H1 (cell line): ENCODE data around the gene KLHL40. TPM values are rescaled to one million over a fixed set of nuclear protein-coding genes. Genes with fewer than 3 reads are reported as not detected.
A peak's percentile ranks its signal among the peaks of the same experiment; 100 is the strongest.

ENCODE experiments used
- CTCF ChIA-PET: fragments of 300-600 bp; sonication (Branson Sonifier 250); formaldehyde crosslinking; loops from one replicate; lab custom pipeline; 2021; ENCODE audit not compliant: partially characterized antibody; lab: Charles Lee
- POLR2A ChIA-PET: fragments of 300-600 bp; sonication (Branson Sonifier 250); formaldehyde crosslinking; loops from one replicate; lab custom pipeline; 2021; ENCODE audit warnings: inconsistent platforms; ENCODE audit not compliant: partially characterized antibody; lab: Charles Lee
- DNase-seq, 2 experiments: peaks; one replicate each; pipeline versions ENCODE4 v3.0.0 to v3.0.0-alpha.2; 2010 to 2022; ENCODE audit warnings: low spot score in 2 of 2, low read depth in 1 of 2, mixed read lengths in 1 of 2
- FAIRE-seq: peaks from 2 replicates; lab custom pipeline; 2011; peaks lifted over from hg19 to GRCh38; lab: Jason Lieb, UNC
- H2AFZ ChIP-seq: 2 replicates; pipeline ENCODE4 v1.8.1; 2012; ENCODE audit warnings: low read length, inconsistent platforms
- H2AK5ac ChIP-seq: 2 replicates; pipeline ENCODE4 v1.6.1; 2013; ENCODE audit warnings: low read depth, low read length
- H2BK120ac ChIP-seq: replicated peaks from 2 replicates; pipeline ENCODE3; 2013; ENCODE audit warnings: low read depth, low read length, inconsistent platforms
- H2BK12ac ChIP-seq: 2 replicates; pipeline ENCODE4 v1.6.1; 2013; ENCODE audit warnings: low read depth, low read length
- H2BK15ac ChIP-seq: 2 replicates; pipeline ENCODE4 v1.6.1; 2013; ENCODE audit warnings: low read length
- H2BK20ac ChIP-seq: 2 replicates; pipeline ENCODE4 v1.6.1; 2013; ENCODE audit warnings: low read length
- H2BK5ac ChIP-seq: 2 replicates; pipeline ENCODE4 v1.6.1; 2013; ENCODE audit warnings: low read depth, low read length
- H3K14ac ChIP-seq: 2 replicates; pipeline ENCODE4 v1.6.1; 2013; ENCODE audit warnings: inconsistent platforms; ENCODE audit not compliant: insufficient read length
- H3K18ac ChIP-seq: 2 replicates; pipeline ENCODE4 v1.6.1; 2013; ENCODE audit warnings: low read length; ENCODE audit errors: extremely low read depth
- H3K23ac ChIP-seq: 2 replicates; pipeline ENCODE4 v1.6.1; 2013; ENCODE audit warnings: inconsistent platforms; ENCODE audit not compliant: insufficient read length
- H3K23me2 ChIP-seq: 2 replicates; pipeline ENCODE4 v1.6.1; 2013; ENCODE audit warnings: low read depth, low read length
- H3K27ac ChIP-seq: 2 replicates; pipeline ENCODE4 v1.6.1; 2011; ENCODE audit warnings: low read depth, low read length, inconsistent platforms
- H3K27me3 ChIP-seq, 4 experiments: replicated peaks in 1 of 4; 1 replicate in 1 of 4; 2 replicates in 3 of 4; pipeline versions ENCODE4 v1.6.1 to v1.8.1; 2011 to 2013; ENCODE audit warnings: low read length in 3 of 4, mild to moderate bottlenecking in 3 of 4, inconsistent platforms in 2 of 4, mixed read lengths in 2 of 4, moderate library complexity in 1 of 4; ENCODE audit not compliant: control insufficient read depth in 3 of 4, insufficient read depth in 3 of 4; ENCODE audit errors: extremely low read depth in 1 of 4
- H3K36me3 ChIP-seq, 4 experiments: 2 replicates each; pipeline versions ENCODE4 v1.6.1 to v1.8.1; 2011 to 2013; ENCODE audit warnings: mild to moderate bottlenecking in 4 of 4, low read length in 3 of 4, moderate library complexity in 2 of 4, control low read depth in 1 of 4, inconsistent platforms in 1 of 4; ENCODE audit not compliant: insufficient read depth in 4 of 4, control insufficient read depth in 2 of 4
- H3K4ac ChIP-seq: replicated peaks from 2 replicates; pipeline ENCODE3; 2013; ENCODE audit warnings: low read length, low read depth, mixed read lengths, inconsistent platforms; ENCODE audit not compliant: insufficient read length
- H3K4me1 ChIP-seq, 4 experiments: replicated peaks in 1 of 4; 1 replicate in 1 of 4; 2 replicates in 3 of 4; pipeline versions ENCODE4 v1.6.1 to v1.8.1; 2011 to 2013; ENCODE audit warnings: low read length in 3 of 4, inconsistent platforms in 2 of 4, mixed read lengths in 1 of 4; ENCODE audit not compliant: insufficient read depth in 4 of 4, control insufficient read depth in 3 of 4
- H3K4me2 ChIP-seq, 2 experiments: 2 replicates each; pipeline versions ENCODE4 v1.6.1 to v1.8.1; 2011 to 2013; ENCODE audit warnings: low read depth in 2 of 2, low read length in 2 of 2, control low read depth in 1 of 2, inconsistent platforms in 1 of 2, mild to moderate bottlenecking in 1 of 2; ENCODE audit not compliant: insufficient read depth in 1 of 2
- H3K4me3 ChIP-seq, 4 experiments: fragments of 200-600, 300-600 bp in 1 of 4; sonication (generic), shearing (Covaris generic), sonication (Bioruptor Twin) in 1 of 4; 2 replicates each; pipeline versions ENCODE4 v1.5.1 to v1.8.1; 2011 to 2016; ENCODE audit warnings: low read length in 4 of 4, low read depth in 3 of 4, control low read depth in 2 of 4, inconsistent platforms in 2 of 4, mild to moderate bottlenecking in 2 of 4, mixed read lengths in 1 of 4, moderate library complexity in 1 of 4; ENCODE audit not compliant: insufficient read depth in 2 of 4; ENCODE audit errors: extremely low read depth in 1 of 4
- H3K56ac ChIP-seq: replicated peaks from 2 replicates; pipeline ENCODE3; 2013; ENCODE audit warnings: low read depth, mild to moderate bottlenecking, mixed read lengths, low read length, inconsistent platforms; ENCODE audit not compliant: insufficient read length
- H3K79me1 ChIP-seq: 2 replicates; pipeline ENCODE4 v1.6.1; 2013; ENCODE audit warnings: low read depth, low read length, control low read depth
- H3K79me2 ChIP-seq, 2 experiments: 2 replicates each; pipeline versions ENCODE4 v1.6.1 to v1.8.1; 2012 to 2013; ENCODE audit warnings: low read length in 2 of 2, mild to moderate bottlenecking in 2 of 2, inconsistent platforms in 1 of 2; ENCODE audit not compliant: insufficient read depth in 2 of 2, control insufficient read depth in 1 of 2
- H3K9ac ChIP-seq, 4 experiments: replicated peaks in 1 of 4; 1 replicate in 1 of 4; 2 replicates in 3 of 4; pipeline versions ENCODE4 v1.6.1 to v1.8.1; 2011 to 2013; ENCODE audit warnings: low read depth in 3 of 4, low read length in 3 of 4, control low read depth in 2 of 4, mild to moderate bottlenecking in 2 of 4, moderate library complexity in 2 of 4, inconsistent platforms in 1 of 4; ENCODE audit errors: extremely low read depth in 1 of 4
- H3K9me3 ChIP-seq, 2 experiments: 2 replicates each; pipeline versions ENCODE4 v1.6.1 to v1.8.1; 2012 to 2013; ENCODE audit warnings: mild to moderate bottlenecking in 2 of 2, moderate library complexity in 2 of 2, control low read depth in 1 of 2, inconsistent platforms in 1 of 2, low read depth in 1 of 2, low read length in 1 of 2, mixed read lengths in 1 of 2; ENCODE audit not compliant: insufficient read depth in 2 of 2
- H4K20me1 ChIP-seq, 2 experiments: replicated peaks in 1 of 2; 2 replicates each; pipeline versions ENCODE3 to v1.8.1; 2011 to 2013; ENCODE audit warnings: inconsistent platforms in 2 of 2, low read length in 2 of 2, mild to moderate bottlenecking in 1 of 2; ENCODE audit not compliant: insufficient read depth in 2 of 2, control insufficient read depth in 1 of 2
- H4K5ac ChIP-seq: 2 replicates; pipeline ENCODE4 v1.6.1; 2013; ENCODE audit warnings: low read length, low read depth, mixed read lengths, inconsistent platforms; ENCODE audit not compliant: insufficient read length
- H4K8ac ChIP-seq: 2 replicates; pipeline ENCODE4 v1.8.0; 2013; ENCODE audit warnings: mild to moderate bottlenecking, moderate library complexity, low read length, inconsistent platforms; ENCODE audit not compliant: insufficient read depth; ENCODE audit errors: extremely low read depth
- H4K91ac ChIP-seq: replicated peaks from 2 replicates; pipeline ENCODE3; 2013; ENCODE audit warnings: low read length, mixed read lengths, inconsistent platforms; ENCODE audit not compliant: insufficient read length
- WGBS, 2 experiments: shearing (Covaris generic) in 1 of 2; methylation state at CpG; one replicate each; pipeline versions ENCODE4 v1.1.6 to v1.1.7; 2013 to 2015; ENCODE audit warnings: low lambda C conversion rate in 2 of 2, mixed read lengths in 2 of 2, inconsistent platforms in 1 of 2, low coverage in 1 of 2, missing lambda C conversion rate in 1 of 2; ENCODE audit not compliant: insufficient replicate concordance in 2 of 2, insufficient coverage in 1 of 2, insufficient read length in 1 of 2; ENCODE audit errors: extremely low coverage in 1 of 2, missing lambda C conversion rate in 1 of 2; 5-methylcytosine and 5-hydroxymethylcytosine counted together
- polyA plus RNA-seq, 7 experiments: library from polyadenylated mRNA; depleted of rRNA in 3 of 7; stranded (reverse) in 5 of 7; unstranded in 2 of 7; fragments of >200 nt in 5 of 7; fragments of 200-250 nt in 2 of 7; gene quantifications; 1 replicate in 5 of 7; 2 replicates in 1 of 7; 4 replicates in 1 of 7; pipeline versions ENCODE4 v1.2.1 to v1.2.3, GENCODE V29; 2011 to 2013; ENCODE audit warnings: missing spikeins in 2 of 7, mixed read lengths in 2 of 7
- total RNA-seq: library from RNA; stranded (reverse); fragmentation: NEBNext Ultra II Directional; extraction: Animal tissue kit (Norgen Biotek cat#: 25700); gene quantifications from 2 replicates; pipeline ENCODE4 v1.2.1, GENCODE V29; 2021

The KLHL40 gene
- total and polyA plus RNA-seq, 2 of the 8 experiments (the other 6 are each of a cell fraction or from before 2014, with no cell fraction given), result 0.02 TPM; not detected in 1

- Histone ChIP-seq H3K79me1 (0 out of 2 replicates have a peak, but pooled peaks cover 2% of the 10 kb centered on the region), H3K4me2 (peak overlapping the region; percentile 53 to 91), H2BK120ac (peak overlapping the region; percentile 18), H2AFZ (0 out of 2 replicates have a peak overlapping the region, but pooled peaks have one; percentile 54), H4K91ac (peak overlapping the region; percentile 50), H2BK20ac (no peak overlapping the region), H3K4ac (no peak overlapping the region), H3K27me3 (no peaks in the 10 kb centered on the region), H3K14ac (no peak overlapping the region), H3K9me3 (no peaks in the 10 kb centered on the region), H3K9ac (peak overlapping the region in 3 of 4 experiments; percentile 65 to 92 (median 77); a peak in 5 of 7 replicates), H2BK12ac (peak overlapping the region; percentile 93; the same call in 1 of the 2 replicates), H3K36me3 (no peaks in the 10 kb centered on the region; a peak in 2 of 8 replicates), H3K27ac (no peak overlapping the region; the same call in 1 of the 2 replicates), H3K23ac (no peak overlapping the region), H3K4me1 (peaks cover 6 to 35% (median 29%) of the 10 kb centered on the region in 4 experiments), H4K5ac (peak overlapping the region; percentile 13), H3K79me2 (no peaks in the 10 kb centered on the region), H2BK5ac (0 out of 2 replicates have a peak overlapping the region, but pooled peaks have one; percentile 32), H3K4me3 (peak overlapping the region; percentile 48 to 74 (median 52)), H4K20me1 (peaks cover 0 to 2% of the 10 kb centered on the region in 2 experiments), H2AK5ac (no peak overlapping the region), H4K8ac (peak overlapping the region; percentile 87; the same call in 1 of the 2 replicates), H3K18ac (peak overlapping the region; percentile 60), H3K23me2 (peaks cover 3% of the 10 kb centered on the region; the same call in 1 of the 2 replicates), H3K56ac (peak overlapping the region; percentile 40), H2BK15ac (peak overlapping the region; percentile 97; the same call in 1 of the 2 replicates)
- FAIRE-seq (no peak), DNase-seq (peak; percentile 64 to 88)
- POLR2A ChIA-PET, result interaction anchor here (0.9 to 3.3 kb wide), 6 partner anchors 11 to 112 kb away, joined by 3 to 13 read pairs (median 4); partner anchors contain the start of gene NKTR
- CTCF ChIA-PET, result interaction anchor here (0.8 to 2.0 kb wide), 5 partner anchors 37 to 95 kb away, joined by 3 to 7 read pairs (median 4); partner anchors contain the start of gene HHATL
- WGBS, 2 experiments, result 1% methylated on average over 37 of the region's 94 CpGs; no CpG with 5 or more reads in 1 of the 2 experiments
Measured at GRCh38 chr3:42654331-42655201, 30.8 kb upstream of the KLHL40 start.
